Measurements from ENCODE around the gene CADPS2.

GRCh38 chr7:122883049-122883680 lies 3.1 kb downstream of the CADPS2 start:
- TF ChIP-seq POLR2AphosphoS5 (IDR thresholded peaks at IDR 0.05; ENCODE audit: low read depth, low read length) (no peak), POLR2A (IDR thresholded peaks at IDR 0.05; ENCODE audit: low read depth, low read length) (no peak)
